Amygdala (tissue), 56 donors: ENCODE results near the gene TRIM46.

Source experiments
- DNase-seq, 56 donors: peaks; one replicate each; lab custom pipeline; 2025; lab: John Stamatoyannopoulos, UW

Gene TRIM46

DNA sequence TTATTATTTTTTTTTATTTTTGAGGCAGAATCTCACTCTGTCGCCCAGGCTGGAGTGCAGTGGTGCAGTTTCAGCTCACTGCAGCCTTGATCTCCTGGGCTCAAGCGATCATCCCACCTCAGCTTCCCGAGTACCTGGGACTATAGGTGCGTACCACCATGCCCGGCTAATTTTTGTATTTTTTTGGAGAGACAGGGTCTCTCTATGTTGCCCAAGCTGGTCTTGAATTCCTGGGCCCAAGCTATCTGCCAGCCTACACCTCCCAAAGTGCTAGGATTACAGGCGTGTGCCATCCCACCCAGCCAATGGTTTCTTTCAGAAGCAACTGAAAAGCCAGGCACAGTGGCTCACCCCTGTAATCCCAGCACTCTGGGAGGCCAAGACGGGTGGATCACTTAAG lies 2.8 kb upstream of the TRIM46 start:
- no peak for DNase-seq

GRCh38 chr1:155171836-155172731 lies 1.6 kb upstream of the TRIM46 start:
- DNase-seq: no peak

DNA sequence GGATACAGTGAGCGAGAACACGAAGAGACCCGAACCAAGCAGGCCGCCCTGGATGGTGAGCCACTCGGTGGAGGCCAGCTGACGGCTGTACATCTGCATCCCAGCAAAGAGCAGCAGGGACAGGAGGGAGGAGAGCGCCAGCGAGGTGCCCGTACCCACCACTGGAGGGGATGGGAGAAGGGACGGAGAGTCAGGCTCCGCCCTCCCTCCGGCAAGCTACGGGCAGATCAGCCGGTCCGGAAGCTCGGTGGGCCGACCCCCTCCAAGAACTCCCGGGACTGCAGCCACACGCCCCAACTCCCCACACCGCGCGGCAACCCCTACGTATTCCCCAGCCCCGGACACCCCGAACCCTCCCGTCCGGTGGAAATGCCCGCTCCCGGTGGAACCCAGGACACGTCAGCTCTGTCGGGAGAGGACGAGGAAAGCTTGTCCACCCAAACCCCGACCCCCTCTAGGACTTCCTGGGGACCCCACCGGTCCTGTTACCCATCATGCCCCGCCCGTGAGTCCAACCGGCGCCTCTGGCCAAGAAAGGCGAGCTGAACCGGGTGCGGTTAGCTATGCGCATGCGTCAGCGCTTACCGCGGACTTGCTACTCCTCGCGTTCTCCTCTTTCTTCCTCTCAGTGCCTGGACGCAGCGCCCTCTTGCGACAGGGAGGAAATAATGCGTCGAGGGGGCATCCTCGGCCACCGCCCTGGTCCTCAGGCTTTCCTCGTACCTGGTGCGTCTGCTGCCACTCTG lies 744 bp upstream of the TRIM46 start, which contains the start of gene KRTCAP2:
Gene KRTCAP2, minus strand, starts transcription at position 573 of the 746 bp plus-strand sequence. Its CDS starts 80 bp downstream, at position 493.
- DNase-seq: peak; percentile 42 to 96 (median 89)

- peak in 27 of 56 donors; percentile 30 to 85 (median 45) for DNase-seq
Observed at GRCh38 chr1:155174324-155175280, 953 bp downstream of the TRIM46 start.

- peak in 6 of 56 donors; percentile 17 to 35 (median 26) for DNase-seq
Observed at GRCh38 chr1:155175281-155175926, 1.8 kb downstream of the TRIM46 start.

GRCh38 chr1:155175927-155176371 lies 2.3 kb downstream of the TRIM46 start:
- DNase-seq: peak in 3 of 56 donors; percentile 19 to 35 (median 25)

- DNase-seq: peak in 53 of 56 donors; percentile 22 to 92 (median 66)
Observed at GRCh38 chr1:155176544-155177071, 3.0 kb downstream of the TRIM46 start.

DNA sequence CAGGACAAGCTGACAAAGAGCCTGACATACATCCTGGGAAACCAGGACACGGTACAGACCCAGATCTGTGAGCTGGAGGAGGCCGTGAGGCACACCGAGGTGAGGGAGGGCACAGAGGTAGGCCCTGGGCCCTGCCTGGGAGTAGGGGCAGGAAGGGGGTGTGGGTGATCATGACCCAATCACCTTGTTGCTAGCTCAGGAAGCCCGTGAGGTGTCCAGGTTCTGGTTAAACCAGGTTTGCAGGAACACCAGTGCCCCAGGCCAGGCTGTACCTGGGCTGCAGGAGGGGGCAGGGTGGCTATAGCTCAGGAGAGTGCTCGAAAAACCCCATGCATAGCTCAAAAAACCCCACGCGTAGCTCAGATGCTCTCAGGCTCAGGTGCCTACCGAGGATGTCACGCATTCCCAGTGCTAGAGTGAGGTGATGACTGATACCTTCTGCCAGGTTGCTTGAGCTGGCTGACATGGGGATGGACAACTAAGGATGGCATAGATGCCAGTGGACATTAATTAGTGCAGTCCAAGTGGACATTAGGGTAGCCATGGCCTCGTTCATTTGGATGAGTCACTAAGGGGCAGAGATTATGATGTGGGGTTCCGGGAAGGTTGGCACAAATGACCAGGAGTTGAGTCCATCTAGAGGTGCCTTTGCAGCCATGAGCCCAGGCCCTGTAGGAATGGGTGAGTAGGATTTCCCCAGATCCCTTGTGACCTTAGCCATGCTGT lies 3.7 kb downstream of the TRIM46 start:
- DNase-seq: no peak

DNA sequence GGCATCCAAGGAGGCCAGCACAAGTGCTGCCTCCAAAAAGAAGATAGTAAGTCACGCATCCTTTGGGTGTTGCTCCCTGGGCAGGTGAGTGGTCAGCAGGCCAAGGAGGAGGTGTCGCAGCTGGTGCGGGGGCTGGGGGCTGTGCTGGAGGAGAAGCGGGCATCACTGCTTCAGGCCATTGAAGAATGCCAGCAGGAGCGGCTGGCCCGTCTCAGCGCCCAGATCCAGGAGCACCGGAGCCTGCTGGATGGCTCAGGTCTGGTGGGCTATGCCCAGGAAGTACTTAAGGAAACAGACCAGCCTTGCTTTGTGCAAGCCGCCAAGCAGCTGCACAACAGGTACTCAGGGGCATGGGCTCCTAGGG lies 4.3 kb downstream of the TRIM46 start:
- no peak for DNase-seq

DNA sequence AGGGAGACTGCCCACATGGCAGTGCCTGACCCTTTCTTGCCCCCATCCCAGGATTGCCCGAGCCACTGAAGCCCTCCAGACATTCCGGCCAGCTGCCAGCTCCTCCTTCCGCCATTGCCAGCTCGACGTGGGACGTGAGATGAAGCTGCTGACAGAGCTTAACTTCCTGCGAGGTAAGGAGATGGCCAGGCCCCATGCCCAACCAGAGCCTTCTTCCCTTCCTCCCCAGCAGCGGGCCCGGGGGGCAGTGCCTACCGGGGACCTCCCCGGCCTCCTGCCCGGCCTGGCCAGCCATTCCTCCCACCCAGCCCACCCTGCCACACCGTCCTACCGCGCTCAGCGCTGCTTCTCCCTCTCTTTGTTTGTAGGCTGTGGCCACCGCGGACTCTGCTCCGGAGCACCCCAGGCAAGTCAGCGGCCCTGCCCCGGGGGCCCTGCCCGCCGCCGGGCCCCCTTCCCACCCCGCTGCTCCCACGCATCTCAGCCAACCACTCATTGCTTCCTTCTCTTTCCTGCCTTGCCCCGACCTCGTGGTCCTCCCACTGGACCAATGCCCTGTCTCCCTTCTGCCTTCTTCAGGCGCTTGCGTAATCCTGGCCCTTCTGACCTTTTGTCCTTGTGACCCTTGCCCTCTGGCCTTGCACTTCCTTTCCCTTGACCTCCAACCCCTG lies 4.9 kb downstream of the TRIM46 start:
- DNase-seq: no peak

DNA sequence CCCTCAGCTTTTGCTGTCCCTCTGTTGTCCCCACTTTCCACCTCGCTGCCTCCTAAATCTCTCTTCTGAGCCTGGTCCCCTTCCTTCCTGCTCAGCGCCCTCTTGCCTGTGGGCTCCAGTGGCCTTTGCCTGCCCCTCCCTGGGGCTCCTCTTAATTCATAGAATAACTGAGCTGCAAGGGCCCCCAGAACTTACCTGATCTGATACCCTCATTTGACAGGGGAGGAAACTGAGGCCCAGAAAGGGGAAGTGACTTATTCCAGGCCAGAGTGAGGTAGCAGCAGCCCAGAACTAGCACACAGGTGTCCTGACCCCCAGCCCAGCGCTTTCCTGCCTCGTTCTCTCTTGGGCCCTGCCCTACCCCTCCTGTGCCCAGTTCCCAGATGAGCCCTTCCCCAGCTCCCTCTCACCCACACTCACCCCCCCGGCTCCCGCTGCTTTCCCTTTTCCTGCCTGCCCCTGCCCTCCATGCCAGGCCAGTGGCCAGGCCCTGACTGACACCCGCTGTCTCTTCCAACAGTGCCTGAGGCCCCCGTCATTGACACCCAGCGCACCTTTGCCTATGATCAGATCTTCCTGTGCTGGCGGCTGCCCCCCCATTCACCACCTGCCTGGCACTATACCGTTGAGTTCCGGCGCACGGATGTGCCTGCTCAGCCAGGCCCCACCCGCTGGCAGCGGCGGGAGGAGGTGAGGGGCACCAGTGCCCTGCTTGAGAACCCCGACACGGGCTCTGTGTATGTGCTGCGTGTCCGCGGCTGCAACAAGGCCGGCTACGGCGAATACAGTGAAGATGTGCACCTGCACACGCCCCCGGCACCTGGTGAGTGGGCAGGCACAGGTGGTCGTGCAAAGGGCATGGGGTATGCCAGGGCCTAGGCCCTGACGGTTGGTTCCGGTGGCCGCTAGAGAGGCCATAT lies 5.7 kb downstream of the TRIM46 start:
- DNase-seq: no peak

DNA sequence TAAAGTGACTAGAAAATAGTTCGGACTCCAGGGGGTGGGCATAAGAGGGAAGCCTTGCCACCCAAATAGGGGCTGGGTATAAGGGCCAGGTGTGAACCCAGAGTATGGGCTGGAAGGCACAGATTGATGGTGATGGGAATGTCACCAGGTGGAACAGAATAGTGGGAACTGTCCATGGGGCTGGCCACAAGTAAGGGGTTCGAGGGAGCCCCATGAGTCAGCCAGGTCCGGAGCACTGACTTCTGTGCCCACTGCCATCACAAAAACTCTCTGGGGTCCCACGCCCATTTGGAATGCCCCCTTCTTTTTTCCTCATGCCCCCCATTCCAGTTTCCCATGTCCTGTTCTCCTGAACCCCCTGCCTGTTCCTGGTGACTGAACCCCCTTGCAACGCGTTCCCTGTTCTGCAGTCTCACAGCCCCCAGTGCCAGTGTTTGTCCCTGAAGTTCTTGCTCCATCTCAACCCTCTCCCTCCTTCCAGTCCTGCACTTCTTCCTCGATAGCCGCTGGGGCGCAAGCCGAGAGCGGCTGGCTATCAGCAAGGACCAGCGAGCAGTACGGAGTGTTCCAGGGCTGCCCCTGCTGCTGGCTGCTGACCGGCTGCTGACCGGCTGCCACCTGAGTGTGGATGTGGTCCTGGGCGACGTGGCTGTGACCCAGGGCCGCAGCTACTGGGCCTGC lies 7.9 kb downstream of the TRIM46 start:
- no peak for DNase-seq

DNA sequence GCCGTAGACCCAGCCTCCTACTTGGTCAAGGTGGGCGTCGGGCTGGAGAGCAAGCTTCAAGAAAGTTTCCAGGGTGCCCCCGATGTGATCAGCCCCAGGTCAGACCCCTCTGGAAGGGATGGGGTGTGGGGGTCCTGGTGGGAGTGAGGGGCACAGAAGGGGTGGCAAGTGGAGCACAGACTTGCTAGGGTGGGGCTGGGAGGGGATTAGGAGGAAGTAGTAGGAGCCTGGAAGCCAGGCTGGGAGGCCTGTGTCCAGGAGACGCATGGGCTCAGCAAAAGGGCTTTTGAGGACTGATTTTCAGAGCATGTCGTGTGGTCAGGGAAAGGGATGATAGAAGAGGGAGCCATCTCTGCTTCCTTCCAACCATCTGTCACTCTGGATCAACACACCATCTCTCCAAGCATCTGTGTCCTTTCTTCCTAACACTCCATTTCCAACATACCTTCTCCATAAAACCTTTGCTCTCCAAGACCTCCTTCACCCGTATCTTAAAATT lies 8.5 kb downstream of the TRIM46 start:
- no peak for DNase-seq

GRCh38 chr1:155183775-155184221 lies 10.1 kb downstream of the TRIM46 start:
- no peak for DNase-seq

GRCh38 chr1:155184351-155184811 lies 10.7 kb downstream of the TRIM46 start:
- no peak for DNase-seq
